Heart left ventricle (tissue), 13 donors: ENCODE measurements around the gene MPP3.

ENCODE experiments used
- POLR2A ChIP-seq, 2 donors: fragments of 450-650 bp; IDR thresholded peaks; one replicate each; pipeline ENCODE4 v1.6.1; 2017; ENCODE audit warnings: antibody characterized with exemption in 2 of 2, mild to moderate bottlenecking in 2 of 2, moderate library complexity in 2 of 2
- TF ChIP-seq, protein P1 (sequence below), 12 donors: fragments of 200-600 bp; sonication (generic) in 4 of 12; IDR thresholded peaks; one replicate each; pipeline versions ENCODE4 v1.5.0 to v1.8.0; 2018 to 2022; ENCODE audit warnings: antibody characterized with exemption in 12 of 12, mild to moderate bottlenecking in 5 of 12
- donor health status: ischemic (EF 13 %, LVEDD 7.1; RV severe dilation, severe dysfunction).
- donor health status: DM: no; HTN: yes; CAD: no.
- donor health status: DM: no; HTN: no; CAD: no.
- donor health status: ischemic (EF 25% LVEDD 6.9; RV normal size, moderate dysfunction).
- donor health status: ischemic (EF 25% LVEDD 5.7; RV mildly dilated, moderate dysfunction).
- donor health status: ischemic (EF 35%, LVEDD 5.7; RV mildly dilated, moderate dysfunction).
- donor health status: nonischemic (EF 11% LVEDD 7.7; RV severe dilation, severe dysfunction).
- donor health status: DM: yes; HTN: yes; CAD: no.
- donor health status: PGD.
- donor health status: ischemic (EF 29% LVEDD 5.4; RV normal size, mild dysfunction).
- donor health status: nonischemic (EF 23%, LVEDD 6.1; RV moderate dilation, normal function).

DNA sequence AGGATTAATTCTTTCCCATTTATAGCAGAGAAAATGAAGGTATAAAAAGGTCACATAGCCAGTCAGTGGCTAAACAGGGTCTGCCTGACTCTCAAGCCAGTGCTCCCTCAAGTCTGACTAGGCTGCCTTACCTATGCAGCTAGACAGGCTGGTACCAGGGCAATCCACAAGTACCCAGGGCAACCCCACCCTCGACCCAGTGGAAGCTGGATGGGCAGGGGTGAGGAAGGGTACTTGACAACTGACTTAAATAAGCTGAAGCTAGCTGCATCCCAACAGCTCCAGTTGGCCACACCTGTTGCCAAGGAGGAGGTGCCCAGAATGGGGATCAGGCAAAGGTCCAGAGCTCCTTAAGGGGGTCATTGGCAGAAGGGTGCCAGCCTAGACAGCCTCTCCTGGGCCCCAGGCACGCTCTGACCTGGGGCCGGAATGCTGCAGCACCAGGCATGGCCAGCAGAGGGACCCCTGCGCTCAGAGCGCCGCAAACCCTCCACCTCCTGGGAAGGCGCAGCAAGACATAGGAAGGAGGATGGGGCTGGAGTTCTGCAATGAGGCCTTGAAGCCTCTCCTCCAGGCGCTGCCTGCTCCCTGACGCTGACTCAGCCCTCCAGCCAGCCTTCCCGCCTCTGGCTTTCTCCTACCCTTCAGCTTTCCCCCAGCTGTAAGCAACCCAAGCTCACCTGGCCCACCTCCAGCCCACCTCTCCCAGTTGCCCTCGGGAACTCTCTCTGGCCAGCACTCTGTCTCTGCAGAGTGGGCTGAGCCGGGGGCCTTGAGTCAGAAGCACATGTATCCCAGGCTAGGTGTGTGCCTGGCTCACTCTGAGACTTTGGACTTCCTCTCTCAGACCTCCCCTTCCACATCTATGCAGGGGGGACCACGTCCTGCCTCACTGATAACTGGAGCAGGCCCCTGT lies 45.6 kb upstream of the MPP3 start:
- TF ChIP-seq, protein P1, sequence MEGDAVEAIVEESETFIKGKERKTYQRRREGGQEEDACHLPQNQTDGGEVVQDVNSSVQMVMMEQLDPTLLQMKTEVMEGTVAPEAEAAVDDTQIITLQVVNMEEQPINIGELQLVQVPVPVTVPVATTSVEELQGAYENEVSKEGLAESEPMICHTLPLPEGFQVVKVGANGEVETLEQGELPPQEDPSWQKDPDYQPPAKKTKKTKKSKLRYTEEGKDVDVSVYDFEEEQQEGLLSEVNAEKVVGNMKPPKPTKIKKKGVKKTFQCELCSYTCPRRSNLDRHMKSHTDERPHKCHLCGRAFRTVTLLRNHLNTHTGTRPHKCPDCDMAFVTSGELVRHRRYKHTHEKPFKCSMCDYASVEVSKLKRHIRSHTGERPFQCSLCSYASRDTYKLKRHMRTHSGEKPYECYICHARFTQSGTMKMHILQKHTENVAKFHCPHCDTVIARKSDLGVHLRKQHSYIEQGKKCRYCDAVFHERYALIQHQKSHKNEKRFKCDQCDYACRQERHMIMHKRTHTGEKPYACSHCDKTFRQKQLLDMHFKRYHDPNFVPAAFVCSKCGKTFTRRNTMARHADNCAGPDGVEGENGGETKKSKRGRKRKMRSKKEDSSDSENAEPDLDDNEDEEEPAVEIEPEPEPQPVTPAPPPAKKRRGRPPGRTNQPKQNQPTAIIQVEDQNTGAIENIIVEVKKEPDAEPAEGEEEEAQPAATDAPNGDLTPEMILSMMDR (IDR thresholded peaks at IDR 0.05), result peak in 11 of 12 donors; percentile 91 to 97 (median 95)
- TF ChIP-seq POLR2A (IDR thresholded peaks at IDR 0.05), result no peak
